HepG2 (cell line): ENCODE results near the gene THRA. TPM values are rescaled to one million over a fixed set of nuclear protein-coding genes. Genes with fewer than 3 reads are reported as not detected.

Experiments
- AFF4 ChIP-seq: sonication (generic); formaldehyde crosslinking; IDR thresholded peaks from 2 replicates; pipeline ENCODE4 v1.4.0; 2020; ENCODE audit warnings: missing genetic modification reagents
- AHDC1 ChIP-seq: sonication (generic); formaldehyde crosslinking; IDR thresholded peaks from 2 replicates; pipeline ENCODE4 v1.5.1; 2020; ENCODE audit warnings: mild to moderate bottlenecking, missing genetic modification reagents, borderline replicate concordance
- FOXP1 ChIP-seq, 2 experiments: fragments of 450-650 bp in 1 of 2; IDR thresholded peaks; 2 replicates each; pipeline ENCODE4 v1.6.1; 2017 to 2018; ENCODE audit warnings: antibody characterized with exemption in 1 of 2
- GLI4 ChIP-seq: sonication (generic); formaldehyde crosslinking; IDR thresholded peaks from 2 replicates; pipeline ENCODE4 v1.5.1; 2020; ENCODE audit warnings: missing genetic modification reagents, mild to moderate bottlenecking, moderate library complexity, borderline replicate concordance
- HDAC1 ChIP-seq: sonication (generic); formaldehyde crosslinking; IDR thresholded peaks from 2 replicates; pipeline ENCODE4 v1.5.1; 2020; ENCODE audit warnings: mild to moderate bottlenecking, missing genetic modification reagents
- HDAC6 ChIP-seq: fragments of 200-600 bp; sonication (generic); IDR thresholded peaks from 2 replicates; pipeline ENCODE4 v1.7.0; 2017; ENCODE audit warnings: mild to moderate bottlenecking, antibody characterized with exemption, low read length, low read depth
- ISX ChIP-seq: sonication (generic); formaldehyde crosslinking; conservative IDR thresholded peaks from 2 replicates; pipeline ENCODE4 v1.5.0; 2020; ENCODE audit warnings: missing genetic modification reagents
- KLF6 ChIP-seq: IDR thresholded peaks from 2 replicates; pipeline ENCODE4 v1.8.0; 2016; ENCODE audit warnings: missing biosample characterization, missing genetic modification reagents
- POGZ ChIP-seq: sonication (generic); formaldehyde crosslinking; IDR thresholded peaks from 2 replicates; pipeline ENCODE4 v1.4.0; 2020; ENCODE audit warnings: mild to moderate bottlenecking, missing genetic modification reagents
- SATB2 ChIP-seq: sonication (generic); formaldehyde crosslinking; IDR thresholded peaks from 2 replicates; pipeline ENCODE4 v1.5.0; 2020; ENCODE audit warnings: missing genetic modification reagents
- SP4 ChIP-seq: sonication (generic); formaldehyde crosslinking; IDR thresholded peaks from 2 replicates; pipeline ENCODE4 v1.8.1; 2023; ENCODE audit warnings: mild to moderate bottlenecking, missing genetic modification reagents
- YEATS2 ChIP-seq: sonication (generic); formaldehyde crosslinking; IDR thresholded peaks from 2 replicates; pipeline ENCODE4 v1.4.0; 2020; ENCODE audit warnings: missing genetic modification reagents, borderline replicate concordance
- ZNF205 ChIP-seq: IDR thresholded peaks from 2 replicates; pipeline ENCODE4 v1.6.1; 2018; ENCODE audit warnings: missing biosample characterization, missing genetic modification reagents
- ZNF232 ChIP-seq: sonication (generic); formaldehyde crosslinking; IDR thresholded peaks from 2 replicates; pipeline ENCODE4 v1.4.0; 2020; ENCODE audit warnings: missing genetic modification reagents, borderline replicate concordance
- ZNF570 ChIP-seq: sonication (generic); formaldehyde crosslinking; IDR thresholded peaks from 2 replicates; pipeline ENCODE4 v1.4.0; 2020; ENCODE audit warnings: mild to moderate bottlenecking, missing genetic modification reagents, borderline replicate concordance
- ZNF800 ChIP-seq: sonication (generic); formaldehyde crosslinking; IDR thresholded peaks from 2 replicates; pipeline ENCODE4 v1.4.0; 2020; ENCODE audit warnings: missing genetic modification reagents
- polyA plus RNA-seq, 8 experiments: library from polyadenylated mRNA; depleted of rRNA in 3 of 8; stranded (reverse) in 7 of 8; unstranded in 1 of 8; fragments of >200 nt; fragmentation: Illumina TruSeq in 4 of 8; extraction: Trizol in 4 of 8; gene quantifications; 2 replicates each; pipeline versions ENCODE4 v1.2.1 to v1.2.3, GENCODE V29; 2011 to 2016; ENCODE audit warnings: low read depth in 4 of 8, missing spikeins in 1 of 8, mixed read lengths in 1 of 8; ENCODE audit not compliant: insufficient read depth in 1 of 8
- total RNA-seq, 5 experiments: library from RNA; depleted of rRNA; stranded (reverse); fragments of >200 nt; fragmentation: Illumina TruSeq; extraction: Trizol; gene quantifications; 2 replicates each; pipeline ENCODE4 v1.2.3, GENCODE V29; 2016; ENCODE audit warnings: low read depth in 1 of 5

THRA gene
- total and polyA plus RNA-seq, 2 of the 13 experiments (the other 11 are each of a cell fraction or from before 2014, with no cell fraction given): 8.0 to 9.9 TPM

- no peak for TF ChIP-seq AHDC1 (CRISPR knock-in tag)
- peak; percentile 54; the same call in 1 of the 2 replicates for TF ChIP-seq SP4 (CRISPR knock-in tag)
- no peak for TF ChIP-seq ZNF570 (CRISPR knock-in tag)
- no peak; the same call in 1 of the 2 replicates for TF ChIP-seq ZNF232 (CRISPR knock-in tag)
- TF ChIP-seq ZNF205 (CRISPR knock-in tag): no peak
- TF ChIP-seq GLI4 (CRISPR knock-in tag): no peak
- TF ChIP-seq FOXP1 (IDR thresholded peaks at IDR 0.05): no peak
- TF ChIP-seq FOXP1 (CRISPR knock-in tag; IDR thresholded peaks at IDR 0.05): no peak
- TF ChIP-seq HDAC1 (CRISPR knock-in tag): peak; percentile 84
- TF ChIP-seq ISX (CRISPR knock-in tag): no peak
- no peak for TF ChIP-seq SATB2 (CRISPR knock-in tag)
- TF ChIP-seq YEATS2 (CRISPR knock-in tag): no peak
- TF ChIP-seq POGZ (CRISPR knock-in tag): no peak
- TF ChIP-seq AFF4: no peak
- no peak for TF ChIP-seq ZNF800 (CRISPR knock-in tag)
- no peak for TF ChIP-seq HDAC6
- no peak for TF ChIP-seq KLF6 (CRISPR knock-in tag)
These were observed 60.4 kb downstream of the THRA start (continued) for GRCh38 chr17:40122999-40123810.
